Measurements from ENCODE around the gene METTL8. TPM values are rescaled to one million over a fixed set of nuclear protein-coding genes. Genes with fewer than 3 reads are reported as not detected.

METTL8 gene
- polyA plus RNA-seq, 1 of the 3 experiments (the other 2 are of a cell fraction) = 5.1 TPM

- TF ChIP-seq, protein P1, sequence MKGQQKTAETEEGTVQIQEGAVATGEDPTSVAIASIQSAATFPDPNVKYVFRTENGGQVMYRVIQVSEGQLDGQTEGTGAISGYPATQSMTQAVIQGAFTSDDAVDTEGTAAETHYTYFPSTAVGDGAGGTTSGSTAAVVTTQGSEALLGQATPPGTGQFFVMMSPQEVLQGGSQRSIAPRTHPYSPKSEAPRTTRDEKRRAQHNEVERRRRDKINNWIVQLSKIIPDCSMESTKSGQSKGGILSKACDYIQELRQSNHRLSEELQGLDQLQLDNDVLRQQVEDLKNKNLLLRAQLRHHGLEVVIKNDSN (IDR thresholded peaks at IDR 0.05; ENCODE audit: borderline replicate concordance, low read depth) = no peak
- TF ChIP-seq NRF1 (IDR thresholded peaks at IDR 0.05; ENCODE audit: low read depth, low read length) (no peak), TEAD4 (IDR thresholded peaks at IDR 0.05; ENCODE audit: borderline replicate concordance, insufficient read depth) (no peak), TAF1 (IDR thresholded peaks at IDR 0.05; ENCODE audit: borderline replicate concordance, low read depth, low read length) (no peak), FOSL2 (IDR thresholded peaks at IDR 0.05; ENCODE audit: borderline replicate concordance, low read depth) (no peak), FOXJ3 (CRISPR knock-in tag; IDR thresholded peaks at IDR 0.05) (no peak), GATA2 (CRISPR knock-in tag; IDR thresholded peaks at IDR 0.05) (no peak)
Observed at GRCh38 chr2:171406044-171406443, 27.7 kb downstream of the METTL8 start (continued).

DNA sequence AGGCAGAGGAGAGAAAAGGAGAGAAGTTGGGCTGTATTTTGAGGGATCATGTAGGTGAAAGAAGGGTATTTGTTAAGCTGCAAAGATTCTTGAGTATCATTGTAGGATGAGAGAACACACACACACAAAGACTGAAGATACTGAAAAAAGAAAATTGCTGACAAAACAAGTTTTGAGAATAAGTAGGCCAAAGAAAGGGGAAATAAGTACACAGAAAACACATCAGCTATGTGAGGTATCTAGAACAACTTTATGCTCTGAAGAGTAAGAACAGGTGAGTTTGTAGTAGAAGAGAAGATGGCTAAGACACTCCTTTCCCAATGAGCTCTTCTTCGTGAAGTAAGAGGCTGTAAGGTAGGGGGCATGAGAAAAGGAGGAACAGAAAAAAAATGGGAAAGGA is 28.2 kb downstream of the METTL8 start:
- no peak for DNase-seq
- Histone ChIP-seq H3K79me2 (ENCODE audit: insufficient read depth) (peaks cover 17% of the 10 kb centered on the region; the same call in 1 of the 2 replicates), H3K9me2 (no peaks in the 10 kb centered on the region), H3K9me3 (peaks cover 5% of the 10 kb centered on the region; the same call in 1 of the 2 replicates), H3K9ac (no peak overlapping the region), H3K36me3 (replicated peaks in 1 of 2; ENCODE audit: control insufficient read depth in 1 of 2, insufficient read depth in 2 of 2, low read length in 1 of 2) (peaks cover 0 to 2% of the 10 kb centered on the region in 2 experiments), H3K4me2 (no peak overlapping the region), H3K27ac (ENCODE audit: low read depth in 2 of 2, low read length in 1 of 2) (no peak overlapping the region), H3K27me3 (ENCODE audit: insufficient read depth) (no peaks in the 10 kb centered on the region), H3K4me3 (ENCODE audit: low read depth in 2 of 2, low read length in 1 of 2) (no peak overlapping the region), H3F3A (replicated peaks; ENCODE audit: insufficient read depth) (peaks cover 13% of the 10 kb centered on the region), H2AFZ (ENCODE audit: low read depth) (no peak overlapping the region), H4K20me1 (ENCODE audit: insufficient read depth) (no peaks in the 10 kb centered on the region), H3K4me1 (ENCODE audit: control insufficient read depth in 1 of 2, insufficient read depth in 2 of 2, low read depth in 1 of 2, low read length in 1 of 2) (peaks cover 5 to 15% of the 10 kb centered on the region in 2 experiments)
- POLR2A ChIA-PET = interaction anchor here (0.8 kb wide), 1 partner anchor 9 kb away, joined by 4 read pairs; no protein-coding TSS in a partner anchor
- TF ChIP-seq YY1 (IDR thresholded peaks at IDR 0.05; ENCODE audit: low read depth) = no peak
- TF ChIP-seq PBX3 (IDR thresholded peaks at IDR 0.05) = no peak
- no peak for TF ChIP-seq EP300 (IDR thresholded peaks at IDR 0.05; ENCODE audit: borderline replicate concordance in 1 of 2, low read depth in 1 of 2, low read length in 1 of 2)
- no peak for TF ChIP-seq FOSL2 (IDR thresholded peaks at IDR 0.05; ENCODE audit: borderline replicate concordance, low read depth)
- no peak for TF ChIP-seq SMC3 (IDR thresholded peaks at IDR 0.05; ENCODE audit: low read depth, low read length)
- no peak for TF ChIP-seq MEF2A (IDR thresholded peaks at IDR 0.05; ENCODE audit: borderline replicate concordance, low read depth)
- TF ChIP-seq RXRA (IDR thresholded peaks at IDR 0.05; ENCODE audit: borderline replicate concordance, low read depth) = no peak
- TF ChIP-seq, protein P2, sequence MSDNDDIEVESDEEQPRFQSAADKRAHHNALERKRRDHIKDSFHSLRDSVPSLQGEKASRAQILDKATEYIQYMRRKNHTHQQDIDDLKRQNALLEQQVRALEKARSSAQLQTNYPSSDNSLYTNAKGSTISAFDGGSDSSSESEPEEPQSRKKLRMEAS (IDR thresholded peaks at IDR 0.05; ENCODE audit: low read depth) = no peak
- no peak for TF ChIP-seq ZBTB33 (IDR thresholded peaks at IDR 0.05; ENCODE audit: borderline replicate concordance, low read depth)
- no peak for TF ChIP-seq GATA2 (CRISPR knock-in tag; IDR thresholded peaks at IDR 0.05)
- no peak for TF ChIP-seq FOXJ3 (CRISPR knock-in tag; IDR thresholded peaks at IDR 0.05)
- no peak for TF ChIP-seq GABPA (IDR thresholded peaks at IDR 0.05; ENCODE audit: low read depth)
- TF ChIP-seq, protein P1 (IDR thresholded peaks at IDR 0.05; ENCODE audit: borderline replicate concordance, low read depth) = no peak
- TF ChIP-seq REST (IDR thresholded peaks at IDR 0.05; ENCODE audit: low read depth, low read length) = no peak
- no peak for TF ChIP-seq TAF1 (IDR thresholded peaks at IDR 0.05; ENCODE audit: borderline replicate concordance, low read depth, low read length)
- TF ChIP-seq JUND (IDR thresholded peaks at IDR 0.05) = no peak
- TF ChIP-seq IRF3 (IDR thresholded peaks at IDR 0.05; ENCODE audit: low read depth, low read length) = no peak
- no peak for TF ChIP-seq ELF1 (IDR thresholded peaks at IDR 0.05)
- TF ChIP-seq RFX5 (IDR thresholded peaks at IDR 0.05; ENCODE audit: low read length) = no peak
- no peak for TF ChIP-seq NFIC (IDR thresholded peaks at IDR 0.05; ENCODE audit: borderline replicate concordance)
- CTCF ChIA-PET = interaction anchor here (0.9 to 2.1 kb wide), 3 partner anchors 11 to 431 kb away, joined by 3 to 10 read pairs (median 3); no protein-coding TSS in a partner anchor
- WGBS (ENCODE audit: low lambda C conversion rate) = 100% methylated on average over 1 of the region's 1 CpG
